NCI-H128 (cell line): ENCODE measurements around the gene LHX1.
A peak's percentile ranks its signal among the peaks of the same experiment; 100 is the strongest.

Experiments used
- DNase-seq: peaks from one replicate; lab custom pipeline; 2025; ENCODE audit not compliant: unreplicated experiment; lab: John Stamatoyannopoulos, UW

LHX1 gene

GRCh38 chr17:36937959-36938565 lies 787 bp downstream of the LHX1 start:
- DNase-seq, result no peak

DNA sequence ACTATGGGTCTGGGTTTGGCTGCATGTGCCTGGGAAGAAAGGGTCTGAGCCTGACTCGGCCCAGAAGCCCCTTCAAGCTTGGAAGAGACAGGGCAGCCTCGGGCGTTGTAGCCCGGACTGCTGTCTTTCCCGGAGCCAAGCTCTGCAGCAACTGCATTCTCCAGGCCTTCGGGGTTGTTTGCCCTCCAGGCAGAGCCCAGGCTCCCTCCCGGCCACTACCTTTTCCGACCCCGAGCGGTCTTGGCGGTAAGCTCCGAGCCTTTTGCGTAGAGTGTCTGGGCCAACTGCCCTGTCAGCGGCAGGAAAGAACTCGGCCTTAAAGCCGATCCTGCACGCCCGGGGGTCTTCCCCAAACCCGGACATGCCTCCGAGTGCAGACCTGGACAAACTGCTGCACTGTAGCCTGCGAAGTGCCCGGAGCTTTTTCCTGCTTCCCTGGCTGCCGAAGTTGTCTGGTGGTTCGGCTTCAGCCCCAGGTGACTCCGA lies 1.3 kb downstream of the LHX1 start:
- no peak for DNase-seq

- no peak for DNase-seq
Measured at GRCh38 chr17:36939052-36939801, 2.0 kb downstream of the LHX1 start.

DNA sequence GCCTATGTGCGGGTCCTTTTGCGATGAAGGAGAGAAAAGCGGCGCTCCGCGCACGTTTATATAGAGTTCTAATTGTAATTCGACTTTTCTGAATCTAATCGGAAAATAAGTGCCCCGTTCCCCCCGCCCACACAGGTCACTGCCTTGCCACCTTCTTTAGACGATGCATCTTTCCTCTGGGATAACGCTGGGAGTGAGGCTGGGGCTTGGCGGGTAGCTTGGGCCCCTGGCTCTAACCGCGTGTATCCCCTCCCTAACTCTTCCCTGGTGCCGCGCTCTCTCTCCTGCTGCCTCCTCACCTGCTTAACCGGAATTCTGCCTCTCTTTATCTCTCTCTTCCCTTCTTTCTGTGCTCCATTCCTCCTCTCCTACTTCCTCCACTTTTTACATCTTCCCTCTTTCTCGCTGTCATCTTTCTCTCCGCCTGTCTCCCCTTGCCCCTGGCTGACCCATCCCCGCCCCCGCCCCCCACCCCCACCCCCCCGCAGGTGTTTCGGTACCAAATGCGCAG lies 2.6 kb downstream of the LHX1 start:
- DNase-seq, result no peak

GRCh38 chr17:36940313-36941264 lies 3.3 kb downstream of the LHX1 start:
- no peak for DNase-seq

GRCh38 chr17:36941265-36942010 lies 4.2 kb downstream of the LHX1 start:
- no peak for DNase-seq

GRCh38 chr17:36942019-36942599 lies 4.8 kb downstream of the LHX1 start:
- DNase-seq, result no peak

- DNase-seq, result no peak
Measured at GRCh38 chr17:36942631-36943125, 5.4 kb downstream of the LHX1 start.

GRCh38 chr17:36943250-36944191 lies 6.2 kb downstream of the LHX1 start:
- no peak for DNase-seq

DNA sequence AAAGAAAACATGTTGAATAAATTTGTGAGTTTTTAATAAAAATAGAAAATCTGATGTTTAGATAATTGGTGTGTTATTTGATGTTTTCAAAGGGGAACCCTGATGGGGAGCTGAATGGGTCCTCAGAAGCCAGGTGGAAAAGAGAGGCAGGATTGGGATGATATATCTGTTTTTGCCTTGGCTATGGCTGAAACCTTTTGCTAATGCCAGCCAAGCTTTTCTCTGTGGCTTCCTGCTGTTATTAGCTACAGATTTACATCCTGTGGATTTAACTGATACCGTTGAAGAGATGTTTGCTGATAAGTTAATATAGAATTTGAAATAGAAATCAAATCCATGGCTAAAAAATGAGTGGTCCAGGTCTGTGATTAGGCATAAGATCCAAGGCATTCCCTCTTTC lies 7.3 kb downstream of the LHX1 start:
- no peak for DNase-seq

GRCh38 chr17:36945140-36945539 lies 7.9 kb downstream of the LHX1 start:
- DNase-seq, result no peak

GRCh38 chr17:36945959-36946725 lies 8.9 kb downstream of the LHX1 start:
- no peak for DNase-seq

DNA sequence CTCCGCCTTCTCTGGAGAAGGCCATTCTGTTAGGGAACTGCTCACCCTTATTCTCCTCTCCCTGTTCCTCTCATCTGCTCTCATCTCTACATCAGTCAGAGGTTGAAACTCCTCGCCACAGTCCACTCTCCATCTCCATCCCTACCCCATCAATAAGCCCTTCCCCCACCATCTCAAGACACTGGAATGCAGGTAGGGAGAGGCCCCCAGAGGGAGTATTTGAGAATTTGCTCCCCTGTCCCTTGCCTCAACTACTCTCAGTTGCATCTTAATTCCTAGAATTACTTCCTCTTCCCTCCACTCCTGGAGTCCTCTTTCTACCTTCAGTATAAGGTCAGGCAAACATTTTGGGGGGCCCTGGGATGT lies 9.4 kb downstream of the LHX1 start:
- DNase-seq, result no peak

DNA sequence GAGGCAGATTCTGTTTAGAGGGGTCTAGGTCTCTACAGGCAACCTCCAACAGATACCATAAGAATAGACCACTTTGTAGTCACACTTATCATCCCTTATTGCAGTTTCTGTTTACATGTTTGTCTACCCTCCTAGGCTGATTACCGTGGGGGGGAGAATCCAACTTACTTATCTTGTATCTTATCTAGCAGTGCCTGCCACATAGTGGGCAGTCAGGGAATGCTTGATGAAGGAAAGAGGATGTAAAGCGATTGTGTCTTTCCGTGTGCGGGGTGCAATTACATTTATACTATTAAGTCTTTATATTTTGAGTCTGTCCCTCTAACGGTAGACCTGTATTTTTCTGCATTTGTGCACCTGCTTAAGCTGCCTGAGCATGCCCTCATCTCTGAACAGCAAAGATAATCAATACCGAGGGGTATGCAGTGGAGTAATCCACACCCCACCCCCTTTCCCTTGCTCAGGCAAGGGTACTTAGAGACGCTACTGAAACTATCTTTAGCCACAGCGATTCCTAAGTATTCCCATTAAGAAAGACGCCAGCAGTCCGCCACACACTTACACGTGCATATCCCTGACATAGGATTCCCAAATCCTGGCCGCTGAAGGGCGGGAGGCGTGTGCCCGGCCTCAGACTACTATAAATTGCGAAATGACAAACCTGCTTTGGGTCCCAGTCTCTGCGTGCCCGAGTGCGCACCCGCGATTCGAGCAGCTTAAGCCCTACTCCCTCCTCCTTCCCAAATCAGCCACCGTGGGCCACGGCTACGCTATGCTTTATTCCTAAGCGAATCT lies 10.8 kb downstream of the LHX1 start:
- DNase-seq, result no peak

DNA sequence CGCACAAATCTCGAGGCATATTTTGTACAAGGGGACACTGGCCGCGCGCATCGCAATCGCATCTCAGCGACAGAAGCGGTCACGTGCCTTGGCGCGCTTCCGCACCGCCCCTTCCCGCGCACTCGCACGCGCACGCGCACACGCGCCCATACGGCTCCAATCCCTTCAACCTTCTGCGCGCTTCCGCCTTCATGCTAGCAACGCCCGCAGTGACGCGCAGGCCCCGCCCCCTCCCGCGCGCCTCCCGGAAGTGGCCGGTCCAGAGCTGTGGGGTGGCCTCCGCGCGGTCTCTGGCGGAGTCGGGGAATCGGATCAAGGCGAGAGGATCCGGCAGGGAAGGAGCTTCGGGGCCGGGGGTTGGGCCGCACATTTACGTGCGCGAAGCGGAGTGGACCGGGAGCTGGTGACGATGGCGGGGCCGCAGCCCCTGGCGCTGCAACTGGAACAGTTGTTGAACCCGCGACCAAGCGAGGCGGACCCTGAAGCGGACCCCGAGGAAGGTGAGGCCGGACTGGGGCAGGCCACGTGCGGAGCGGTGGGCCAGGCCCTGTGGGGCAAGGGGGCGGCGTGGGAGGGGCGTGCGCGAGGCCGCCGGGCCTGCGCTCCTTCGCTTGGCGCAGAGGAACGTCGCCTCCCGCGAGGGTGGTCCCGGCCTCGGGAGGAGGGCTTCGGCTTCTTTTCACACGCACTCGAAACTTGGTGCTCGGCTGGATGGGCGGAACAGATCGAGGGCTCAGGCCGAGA lies 11.6 kb downstream of the LHX1 start, which contains the start of gene AATF:
Gene AATF (plus strand): TSS at position 238 of the 744 bp plus-strand sequence. CDS start 172 bp downstream, at position 410.
- peak; percentile 81 for DNase-seq

GRCh38 chr17:36949461-36949927 lies 12.2 kb downstream of the LHX1 start:
- DNase-seq, result no peak

GRCh38 chr17:36950027-36950426 lies 12.8 kb downstream of the LHX1 start:
- no peak for DNase-seq
